ENCODE results near the gene ITPR3.

- TF ChIP-seq CTCF (IDR thresholded peaks at IDR 0.05) (no peak), POLR2AphosphoS5 (IDR thresholded peaks at IDR 0.05) (no peak)
These were observed 17.4 kb downstream of the ITPR3 start for GRCh38 chr6:33638556-33638955.

Measured in sigmoid colon (tissue), 4 donors.